NCI-H187 (cell line): Measurements from ENCODE around the gene SEC63.
A peak's percentile ranks its signal among the peaks of the same experiment; 100 is the strongest.
"Not testable (repeated sequence)": the region's sequence is repeated elsewhere in the genome, so short reads cannot be mapped to it uniquely, and the experiment has no call there.

Source experiments
- DNase-seq, 2 experiments: peaks; one replicate each; lab custom pipeline; 2025; lab: John Stamatoyannopoulos, UW

Gene SEC63, protein sequence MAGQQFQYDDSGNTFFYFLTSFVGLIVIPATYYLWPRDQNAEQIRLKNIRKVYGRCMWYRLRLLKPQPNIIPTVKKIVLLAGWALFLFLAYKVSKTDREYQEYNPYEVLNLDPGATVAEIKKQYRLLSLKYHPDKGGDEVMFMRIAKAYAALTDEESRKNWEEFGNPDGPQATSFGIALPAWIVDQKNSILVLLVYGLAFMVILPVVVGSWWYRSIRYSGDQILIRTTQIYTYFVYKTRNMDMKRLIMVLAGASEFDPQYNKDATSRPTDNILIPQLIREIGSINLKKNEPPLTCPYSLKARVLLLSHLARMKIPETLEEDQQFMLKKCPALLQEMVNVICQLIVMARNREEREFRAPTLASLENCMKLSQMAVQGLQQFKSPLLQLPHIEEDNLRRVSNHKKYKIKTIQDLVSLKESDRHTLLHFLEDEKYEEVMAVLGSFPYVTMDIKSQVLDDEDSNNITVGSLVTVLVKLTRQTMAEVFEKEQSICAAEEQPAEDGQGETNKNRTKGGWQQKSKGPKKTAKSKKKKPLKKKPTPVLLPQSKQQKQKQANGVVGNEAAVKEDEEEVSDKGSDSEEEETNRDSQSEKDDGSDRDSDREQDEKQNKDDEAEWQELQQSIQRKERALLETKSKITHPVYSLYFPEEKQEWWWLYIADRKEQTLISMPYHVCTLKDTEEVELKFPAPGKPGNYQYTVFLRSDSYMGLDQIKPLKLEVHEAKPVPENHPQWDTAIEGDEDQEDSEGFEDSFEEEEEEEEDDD

DNA sequence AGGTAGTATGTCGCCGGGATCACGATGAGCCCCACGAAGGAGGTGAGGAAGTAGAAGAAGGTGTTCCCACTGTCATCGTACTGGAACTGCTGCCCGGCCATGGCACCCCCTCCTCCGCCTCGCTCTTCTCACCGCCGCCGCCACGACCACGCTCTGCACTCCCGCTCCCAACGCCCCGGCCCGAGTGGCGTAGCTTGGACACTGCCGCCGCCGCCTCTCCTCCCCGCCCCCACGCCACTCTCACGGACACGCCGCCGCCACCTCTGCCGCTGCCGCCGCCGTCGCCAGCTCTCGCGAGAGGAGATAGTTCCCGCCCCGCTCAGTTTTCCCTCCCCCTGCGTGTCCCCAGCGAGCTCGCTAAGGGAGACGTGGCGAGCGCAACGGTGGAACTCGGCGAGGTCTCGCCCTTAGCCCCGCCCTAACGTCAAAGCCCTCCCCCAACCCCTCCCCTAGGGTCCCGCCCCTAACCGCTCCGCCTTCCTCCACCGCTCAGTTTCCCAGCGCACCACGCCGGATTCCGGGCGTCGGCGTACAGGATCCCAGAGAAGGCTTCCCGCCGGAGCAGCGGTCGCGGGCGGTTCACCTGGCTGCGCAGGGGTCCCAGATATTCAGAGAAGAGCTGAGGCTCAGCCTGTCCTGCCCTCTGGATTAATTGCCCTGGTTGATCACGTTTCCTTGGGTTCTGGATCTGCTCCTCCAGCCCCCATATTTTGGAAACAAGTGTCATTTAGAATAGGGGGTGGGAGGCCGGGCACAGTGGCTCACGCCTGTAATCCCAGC is at the start of gene SEC63:
SEC63 (minus strand) TSS at position 300 of the 780 bp plus-strand sequence; CDS start at position 101, 199 bp downstream.
- peak; percentile 88 to 92 for DNase-seq

DNA sequence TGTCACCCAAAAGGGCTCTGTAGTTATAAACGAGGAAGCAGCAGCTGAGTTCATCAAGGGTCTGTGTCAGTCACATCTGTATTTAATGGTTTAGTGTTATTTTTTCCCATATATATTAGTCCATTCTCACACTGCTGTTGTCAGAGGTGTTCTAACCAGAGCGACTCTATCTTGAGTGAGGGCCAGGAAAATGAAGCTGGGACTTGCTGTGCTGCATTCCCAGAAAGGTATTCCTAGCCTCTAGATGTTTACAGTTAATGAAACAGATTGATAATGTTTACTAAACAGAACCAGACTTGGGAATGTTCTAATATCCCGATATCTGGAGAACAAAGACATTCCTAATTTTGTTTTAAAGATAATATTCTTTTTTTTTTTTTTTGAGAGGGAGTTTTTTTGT is 48.0 kb upstream of the SEC63 start:
- no peak for DNase-seq

DNA sequence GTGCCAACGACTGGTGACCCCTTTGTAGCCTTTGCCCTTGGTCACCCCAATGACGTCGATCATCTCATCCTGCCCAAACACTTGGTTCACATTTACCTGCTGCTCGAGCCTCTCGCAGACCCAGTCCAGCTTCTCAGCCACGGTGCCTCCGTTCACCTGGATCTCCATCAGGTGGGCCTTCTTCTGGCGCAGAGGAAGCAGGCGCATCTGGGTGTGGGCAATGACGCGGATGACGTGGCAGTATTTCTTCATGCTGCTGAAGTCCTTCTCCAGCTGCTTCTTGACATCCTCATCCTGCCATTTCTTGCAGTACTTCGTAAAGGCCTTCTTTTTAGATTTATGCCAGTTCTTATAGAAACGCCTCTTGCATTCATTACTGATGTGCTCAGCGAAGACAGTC is 46.9 kb upstream of the SEC63 start:
- no peak for DNase-seq

DNA sequence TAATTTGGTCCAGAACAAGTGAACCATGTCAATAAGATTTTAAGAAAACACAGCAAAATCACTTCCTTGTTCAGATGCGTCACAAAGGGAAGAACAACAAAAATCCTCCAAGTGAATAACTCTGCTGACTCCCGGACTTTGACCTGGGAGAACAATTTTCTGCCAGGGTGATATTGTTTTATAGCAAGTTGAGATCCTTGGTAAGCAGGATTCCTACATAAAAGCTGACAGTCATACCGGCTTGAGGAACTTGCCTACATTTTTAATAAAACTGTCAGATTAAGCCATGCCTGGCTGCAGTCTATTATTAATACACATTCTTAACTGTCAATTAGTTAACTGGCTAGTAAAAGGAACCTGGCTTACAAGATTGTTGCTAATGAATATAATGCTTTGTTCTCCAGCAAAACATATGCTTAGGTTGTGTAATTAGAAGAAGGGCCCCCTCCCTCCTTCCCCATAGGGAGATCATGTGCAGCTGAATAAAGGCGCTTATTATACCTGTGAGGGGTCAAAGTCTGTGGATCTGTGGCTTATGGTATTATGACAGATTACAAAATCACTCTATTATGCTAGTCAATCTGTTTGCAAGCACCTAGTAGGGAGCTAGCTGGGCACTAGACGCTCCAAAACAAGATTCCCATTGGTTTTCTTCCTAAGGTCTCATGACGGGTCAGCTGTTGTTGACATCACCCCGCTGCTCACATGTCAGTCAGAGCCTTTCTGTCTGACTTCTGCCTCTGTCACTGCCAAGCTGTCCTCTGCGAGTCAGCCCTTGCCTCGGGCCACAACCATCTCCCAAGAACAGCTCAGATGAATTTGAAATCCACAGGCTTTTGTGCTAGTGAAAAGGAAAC is 44.6 kb upstream of the SEC63 start:
- DNase-seq, result no peak

DNA sequence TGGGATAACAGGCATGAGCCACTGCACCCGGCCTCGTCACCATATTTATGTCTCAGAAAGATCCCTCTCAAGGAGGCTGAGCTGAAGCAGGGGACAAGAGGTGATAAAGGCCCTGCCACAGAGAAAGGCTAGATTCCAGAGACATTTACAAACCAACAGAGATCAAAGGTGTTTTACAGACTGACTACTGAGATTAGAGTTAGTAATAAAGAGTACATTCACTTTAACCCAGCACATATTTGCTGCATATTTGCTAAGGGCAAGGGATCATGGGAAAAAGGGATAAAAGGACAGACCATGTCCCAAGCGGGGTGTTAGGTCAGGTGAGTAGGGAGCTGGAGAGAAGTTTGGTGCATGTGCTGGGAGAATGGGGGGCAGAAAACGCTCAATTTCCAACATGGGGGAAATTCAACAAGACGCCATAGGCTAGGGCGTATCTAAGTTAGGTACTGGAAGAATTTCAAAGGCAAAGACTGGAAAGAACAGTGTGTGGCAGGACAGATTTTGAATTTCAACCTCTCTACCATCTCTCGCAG is 43.8 kb upstream of the SEC63 start:
- DNase-seq, result no peak

DNA sequence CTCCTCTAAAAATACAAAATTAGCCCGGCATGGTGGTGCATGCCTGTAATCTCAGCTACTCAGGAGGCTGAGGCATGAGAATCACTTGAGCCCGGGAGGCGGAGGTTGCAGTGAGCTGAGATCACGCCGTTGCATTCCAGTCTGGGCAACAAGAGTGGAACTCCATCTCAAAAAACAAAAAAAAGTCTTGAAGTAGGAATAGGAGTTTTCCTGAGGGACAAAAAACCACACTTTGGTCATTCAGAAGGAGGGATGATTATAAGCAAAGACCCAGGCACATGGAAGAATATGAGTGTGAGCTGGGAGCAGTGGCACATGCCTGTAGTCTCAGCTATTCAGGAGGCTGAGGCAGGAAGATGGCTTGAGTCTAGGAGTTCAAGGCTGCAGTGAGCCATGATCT is 42.3 kb upstream of the SEC63 start:
- DNase-seq, result not testable (repeated sequence)

DNA sequence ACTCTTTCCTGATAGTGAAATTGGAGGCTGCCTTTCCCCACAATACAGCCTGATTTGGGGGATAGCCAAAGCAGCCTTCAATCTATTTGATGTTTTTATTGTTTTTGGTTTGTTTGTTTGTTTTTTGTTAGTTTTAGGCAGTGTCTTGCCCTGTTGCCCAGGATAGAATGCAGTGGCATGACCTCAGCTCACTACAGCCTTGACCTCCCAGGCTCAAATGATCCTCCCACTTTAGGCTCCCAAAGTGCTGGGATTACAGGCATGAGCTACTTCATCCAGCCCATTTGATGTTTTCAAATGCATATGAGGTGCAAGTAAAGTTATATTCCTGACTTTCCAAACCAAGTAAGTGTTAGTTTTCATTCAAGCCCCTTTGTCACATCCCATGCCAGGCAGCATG is 41.3 kb upstream of the SEC63 start:
- DNase-seq, result no peak

DNA sequence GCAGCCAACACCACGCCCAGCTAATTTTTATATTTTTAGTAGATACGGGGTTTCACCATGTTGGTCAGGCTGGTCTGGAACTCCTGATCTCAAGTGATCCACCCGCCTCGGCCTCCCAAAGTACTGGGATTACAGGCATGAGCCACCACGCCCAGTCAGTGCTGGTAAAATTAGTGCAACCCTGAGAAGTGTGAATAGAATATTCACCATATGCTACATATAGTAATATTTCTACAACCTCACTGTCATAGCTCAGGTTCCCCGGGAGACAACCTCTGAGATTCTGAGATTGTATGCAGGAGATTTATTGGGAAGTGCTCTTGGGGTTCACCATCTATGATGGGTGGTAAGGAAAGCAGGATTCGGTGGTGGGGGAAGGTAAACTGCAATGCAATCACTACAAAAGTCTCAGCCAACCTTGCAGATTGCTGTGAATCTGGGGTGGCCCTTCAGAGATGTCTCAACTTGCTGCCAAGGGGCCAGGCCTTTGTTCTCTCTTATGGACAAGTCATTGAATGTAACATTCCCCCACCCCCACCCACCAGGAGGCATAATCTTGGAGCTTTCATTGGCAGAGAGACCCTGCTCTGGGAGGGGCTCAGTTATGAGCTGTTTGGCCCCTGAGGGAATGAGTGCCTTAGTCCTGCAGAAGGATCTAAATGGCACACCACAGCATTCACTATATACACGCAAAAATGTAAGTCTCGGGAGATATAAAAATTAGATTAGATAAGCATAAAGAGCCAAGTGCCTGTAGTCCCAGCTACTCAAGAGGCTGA is 34.0 kb upstream of the SEC63 start:
- DNase-seq, result no peak

DNA sequence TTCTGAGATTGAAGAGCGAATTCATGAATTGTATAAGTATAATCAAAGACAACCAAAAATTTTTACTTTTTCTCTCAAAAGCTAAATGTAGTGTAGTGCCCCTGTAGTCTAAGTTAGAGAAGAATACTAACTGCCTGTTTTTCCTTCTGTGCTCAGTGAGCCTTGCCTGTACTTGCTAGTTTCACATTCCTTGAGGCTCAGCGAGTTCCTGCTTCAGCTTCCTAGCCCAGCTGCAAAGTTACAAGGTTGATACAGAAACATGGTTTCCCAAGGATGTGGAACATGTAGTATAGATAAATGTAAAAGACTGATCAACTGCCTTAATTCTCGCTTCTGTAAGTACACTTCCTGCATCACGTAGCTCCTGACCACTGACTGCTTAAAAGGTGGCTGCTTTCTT is 33.1 kb upstream of the SEC63 start:
- no peak for DNase-seq

DNA sequence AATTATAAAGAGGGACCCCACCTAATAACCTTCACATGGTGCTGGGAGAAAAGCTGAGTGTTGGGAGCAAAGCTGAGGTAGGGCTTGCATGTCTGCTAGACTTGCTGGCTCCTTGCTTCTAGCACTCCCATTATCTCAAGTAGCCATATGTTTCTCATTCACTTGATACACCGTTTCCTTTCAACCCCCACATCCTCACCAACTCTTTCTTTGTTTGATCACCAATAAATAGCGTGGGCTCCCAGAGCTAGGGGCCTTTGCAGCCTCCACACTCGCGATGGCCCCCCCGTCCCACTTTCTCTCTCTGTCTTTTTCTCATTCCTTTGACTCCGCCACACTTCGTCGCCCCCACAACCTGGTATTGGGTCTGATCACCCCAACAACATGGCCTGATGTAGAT is 32.6 kb upstream of the SEC63 start:
- not testable (repeated sequence) for DNase-seq

DNA sequence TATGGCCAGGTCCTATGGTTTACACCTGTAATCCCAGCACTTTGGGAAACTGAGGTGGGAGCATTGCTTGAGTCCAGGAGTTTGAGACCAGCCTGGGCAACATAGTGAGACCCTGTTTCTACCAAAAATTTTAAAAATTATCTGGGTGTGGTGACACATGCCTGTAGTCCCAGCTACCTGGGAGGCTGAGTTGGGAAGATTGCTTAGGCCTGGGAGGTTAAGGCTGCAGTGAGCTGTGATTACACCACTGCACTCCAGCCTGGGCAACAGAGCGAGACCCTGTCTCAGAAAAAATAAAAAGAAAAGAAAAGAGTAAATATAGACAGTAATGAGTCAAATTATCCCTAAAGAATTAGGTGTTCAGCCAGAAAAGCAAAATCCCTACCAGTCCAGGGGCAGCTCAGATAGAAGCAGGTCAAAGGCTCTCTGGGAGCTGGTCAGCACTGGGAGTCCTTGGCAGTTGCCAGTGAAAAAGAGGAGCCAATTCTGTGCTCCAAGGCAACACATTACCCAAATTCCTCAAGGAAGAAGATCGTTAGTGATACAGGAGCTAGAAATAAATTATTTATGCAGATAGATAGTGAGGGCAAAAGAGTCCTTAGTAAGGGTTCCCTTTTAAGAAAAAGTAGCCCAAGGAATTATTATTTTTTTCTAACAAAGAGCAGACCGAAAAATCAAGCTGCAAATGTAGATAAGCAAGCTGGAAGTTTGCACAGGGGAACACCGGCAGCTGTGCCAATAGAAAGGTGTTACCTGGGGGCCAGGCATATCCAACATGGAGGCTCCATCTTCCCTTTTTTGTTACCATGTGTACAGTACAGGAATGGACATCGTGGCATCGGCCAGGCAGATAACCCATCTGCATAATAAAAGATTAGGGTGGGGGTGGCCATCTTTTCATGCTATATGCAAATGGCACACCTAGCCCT is 31.4 kb upstream of the SEC63 start:
- DNase-seq, result no peak

DNA sequence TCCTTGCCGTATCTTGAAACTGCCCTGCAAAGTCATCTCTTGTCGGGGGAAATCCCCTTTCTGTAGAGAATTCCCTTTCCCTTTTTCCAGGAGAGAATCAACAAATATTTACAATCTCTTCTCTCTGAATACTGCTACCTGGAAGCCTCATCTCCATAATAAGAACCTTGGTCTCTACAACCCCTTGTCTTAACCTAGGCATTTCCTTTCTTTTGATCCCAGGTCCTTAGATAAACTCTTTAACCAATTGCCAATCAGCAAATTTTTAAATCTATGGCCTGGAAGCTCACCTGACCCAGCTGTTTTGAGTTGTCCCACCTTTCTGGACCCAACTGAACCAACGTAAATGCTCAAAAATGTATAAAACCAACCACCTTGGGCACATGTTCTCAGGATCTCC is 30.6 kb upstream of the SEC63 start:
- no peak for DNase-seq

DNA sequence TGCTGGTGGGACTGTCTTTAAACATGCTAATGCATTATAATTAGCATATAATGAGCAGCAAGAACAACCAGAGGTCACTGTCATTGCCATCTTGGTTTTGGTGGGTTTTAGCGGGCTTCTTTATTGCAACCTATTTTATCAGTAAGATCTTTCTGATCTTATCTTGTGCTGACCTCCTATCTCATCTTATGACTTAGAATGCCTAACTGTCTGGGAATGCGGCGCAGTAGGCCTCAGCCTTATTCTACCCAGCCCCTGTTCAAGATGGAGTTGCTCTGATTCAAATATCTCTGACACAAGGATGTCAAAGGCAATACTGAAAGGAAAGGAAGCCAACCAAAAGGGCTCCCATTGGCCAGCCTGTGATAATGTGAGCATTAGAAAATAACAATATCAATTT is 29.8 kb upstream of the SEC63 start:
- no peak for DNase-seq

DNA sequence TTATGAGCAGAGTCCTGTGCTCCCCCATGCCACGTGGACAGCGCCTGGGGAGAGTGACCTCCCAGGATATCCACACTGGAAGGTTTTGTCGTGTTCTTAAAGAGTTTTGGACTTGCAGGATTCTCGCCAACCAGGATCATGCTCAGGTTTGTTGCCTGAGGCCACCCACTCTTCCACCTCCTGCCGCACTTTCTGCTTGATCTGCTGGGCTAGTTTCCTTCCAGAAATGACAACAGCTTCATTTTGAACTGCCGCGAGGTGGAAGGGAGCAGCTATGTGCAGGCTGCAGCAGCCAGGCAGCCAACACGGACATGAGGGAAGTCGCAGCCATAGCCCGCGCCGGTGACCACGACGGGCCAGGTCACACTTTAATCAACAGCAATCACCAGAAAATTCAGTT is 27.7 kb upstream of the SEC63 start:
- DNase-seq, result no peak

DNA sequence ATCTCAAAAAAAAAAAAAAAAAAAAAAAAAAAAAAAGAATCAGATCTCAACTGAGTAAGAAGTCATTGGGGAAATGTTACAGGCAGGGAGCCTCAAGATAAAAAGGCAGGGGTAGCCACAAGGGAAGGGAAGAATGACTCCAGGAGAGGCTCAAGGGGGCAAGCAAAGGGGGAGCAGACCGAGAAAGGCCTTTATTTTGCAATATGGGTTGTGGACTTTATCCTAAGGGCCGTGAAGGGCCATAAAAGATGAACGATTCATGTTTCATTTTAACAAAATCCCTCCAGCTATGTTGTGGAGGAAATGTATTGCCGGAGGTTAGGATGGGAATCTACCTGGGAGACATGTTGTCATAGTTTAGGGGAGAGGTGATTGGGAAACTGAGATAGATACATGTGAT is 25.8 kb upstream of the SEC63 start:
- no peak for DNase-seq

DNA sequence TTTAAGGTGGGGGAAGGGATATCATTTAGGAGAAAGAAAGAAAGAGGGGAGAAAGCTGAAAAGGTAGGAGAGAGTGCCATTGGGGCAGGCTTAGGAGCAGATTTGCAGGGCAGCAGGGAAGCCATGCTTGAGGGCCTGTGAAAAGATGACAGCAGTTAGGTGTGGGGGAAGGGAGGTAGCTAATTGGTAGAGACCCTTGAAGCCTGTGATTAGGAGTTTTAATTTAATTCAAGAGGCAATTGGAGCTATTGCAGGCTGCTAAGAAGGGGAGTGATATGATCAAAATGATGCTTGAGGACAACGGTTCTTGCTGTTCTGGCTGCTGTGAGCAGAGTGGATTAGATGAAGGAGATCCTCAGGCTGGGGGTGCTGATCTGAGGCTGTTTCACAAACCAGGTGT is 24.5 kb upstream of the SEC63 start:
- no peak for DNase-seq

DNA sequence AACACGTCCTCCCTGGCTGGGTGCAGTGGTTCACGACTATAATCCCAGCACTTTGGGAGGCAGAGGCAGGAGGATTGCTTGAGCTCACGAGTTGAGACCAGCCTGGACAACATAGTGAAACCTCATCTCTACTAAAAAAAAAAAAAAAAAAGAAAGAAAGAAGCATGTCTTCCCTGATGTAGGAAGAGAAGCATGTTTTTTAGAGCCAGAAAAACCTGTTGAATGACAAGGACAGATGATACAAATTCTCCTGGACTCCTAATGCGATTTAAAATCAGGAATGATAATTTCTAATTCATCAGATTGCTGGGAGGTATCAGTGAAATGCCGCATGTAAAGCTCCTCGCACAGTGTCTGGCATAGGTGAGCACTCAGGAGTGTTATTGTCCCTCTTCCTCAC is 23.7 kb upstream of the SEC63 start:
- no peak for DNase-seq

DNA sequence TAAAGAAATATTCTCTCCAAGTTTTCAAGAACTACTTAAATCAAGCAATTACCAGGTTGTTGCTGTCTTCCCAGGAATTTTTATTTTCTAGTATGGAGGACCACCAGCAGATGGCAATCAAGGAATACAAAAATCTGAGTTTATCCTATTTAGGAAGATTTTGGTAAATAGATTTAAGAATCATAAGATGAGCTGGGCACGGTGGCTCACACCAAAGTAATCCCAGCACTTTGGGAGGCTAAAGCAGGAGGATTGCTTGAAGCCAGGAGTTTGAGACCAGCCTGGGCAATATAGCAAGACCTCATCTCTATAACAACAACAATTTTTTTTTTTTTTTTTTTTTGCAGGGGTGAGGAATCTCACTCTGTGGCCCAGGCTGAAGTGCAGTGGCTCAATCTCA is 19.3 kb upstream of the SEC63 start:
- DNase-seq, result no peak

DNA sequence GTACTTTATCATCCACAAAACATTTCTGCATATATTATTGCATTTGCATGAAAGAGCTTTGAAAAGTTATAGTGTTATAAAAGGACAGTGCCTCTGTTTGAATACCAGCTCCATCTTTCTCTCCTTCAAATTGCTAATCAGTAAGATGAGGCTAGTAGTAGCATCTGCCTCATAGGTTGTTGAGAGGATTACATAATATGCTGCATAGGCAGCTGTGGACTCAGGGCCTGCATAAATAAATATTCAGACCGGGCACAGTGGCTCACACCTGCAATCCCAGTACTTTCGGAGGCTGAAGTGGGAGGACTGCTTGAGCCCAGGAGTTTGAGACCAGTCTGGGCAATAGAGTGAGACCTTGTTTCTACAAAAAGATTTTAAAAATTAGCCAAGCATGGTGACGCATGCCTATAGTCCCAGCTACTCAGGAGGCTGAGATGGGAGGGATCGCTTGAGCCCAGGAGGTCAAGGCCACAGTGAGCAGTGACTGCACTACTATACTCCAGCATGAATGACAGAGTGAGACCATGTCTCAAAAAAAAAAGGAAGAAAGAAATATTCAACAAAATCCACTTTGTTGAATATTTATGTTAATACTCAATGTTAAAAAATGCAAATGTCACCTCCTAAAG is 18.3 kb upstream of the SEC63 start:
- DNase-seq, result no peak
